NCI-H526 (cell line): Measurements from ENCODE around the gene NIPSNAP3A.

Source experiments
- DNase-seq, 2 experiments: peaks; one replicate each; lab custom pipeline; 2025; lab: John Stamatoyannopoulos, UW

The NIPSNAP3A gene

DNA sequence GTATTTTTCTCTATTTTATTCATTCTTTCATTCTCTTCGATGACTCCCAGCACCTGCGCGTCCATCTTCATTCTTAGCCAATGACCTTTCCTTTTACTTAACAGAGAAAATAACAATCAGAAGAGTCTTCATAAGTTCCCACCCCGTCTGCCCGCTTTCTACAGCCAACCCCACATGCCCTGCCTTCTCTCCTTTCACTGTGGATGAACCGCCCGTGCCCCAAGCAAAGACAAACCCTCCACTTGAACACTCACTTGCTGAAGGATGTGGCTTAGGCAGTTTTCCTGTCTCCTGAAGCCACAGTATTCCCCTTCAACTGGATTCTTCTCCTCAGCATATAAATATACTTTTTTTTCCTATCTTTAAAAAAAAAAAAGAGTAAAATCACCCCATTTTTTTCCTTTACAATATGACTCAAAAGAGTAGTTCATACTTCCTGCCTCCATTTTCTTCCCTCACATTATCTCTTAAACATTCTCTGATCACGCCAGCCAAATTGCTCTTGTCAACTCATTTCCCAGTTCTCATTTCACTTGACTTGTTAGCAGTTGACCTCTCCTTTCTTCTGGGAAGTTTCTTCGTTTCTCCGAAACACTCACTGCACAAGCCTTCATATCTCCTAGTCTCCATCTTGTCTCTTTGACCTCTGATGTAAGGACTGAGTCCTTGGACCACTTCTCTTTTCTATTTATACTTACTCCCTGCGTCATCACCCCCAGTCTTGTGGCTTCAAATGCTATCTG, 27.5 kb downstream of the NIPSNAP3A start:
- no peak for DNase-seq

DNA sequence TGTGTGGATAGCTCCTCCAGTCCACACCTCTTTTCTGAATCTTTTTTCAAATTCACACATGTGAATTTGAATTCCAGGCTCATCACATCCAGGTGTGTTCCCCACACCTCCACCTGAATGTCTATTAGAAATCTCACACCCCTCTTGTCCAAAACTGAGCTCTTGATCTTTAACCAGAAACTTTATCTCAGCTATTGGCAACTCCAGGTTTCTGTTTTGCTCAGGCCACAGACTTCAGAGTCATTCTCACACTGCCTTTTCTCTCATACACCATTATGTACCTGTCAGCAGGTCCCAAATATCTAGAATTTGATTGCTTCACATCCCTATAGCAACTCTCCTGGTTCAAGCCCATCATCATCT, 28.1 kb downstream of the NIPSNAP3A start:
- no peak for DNase-seq

DNA sequence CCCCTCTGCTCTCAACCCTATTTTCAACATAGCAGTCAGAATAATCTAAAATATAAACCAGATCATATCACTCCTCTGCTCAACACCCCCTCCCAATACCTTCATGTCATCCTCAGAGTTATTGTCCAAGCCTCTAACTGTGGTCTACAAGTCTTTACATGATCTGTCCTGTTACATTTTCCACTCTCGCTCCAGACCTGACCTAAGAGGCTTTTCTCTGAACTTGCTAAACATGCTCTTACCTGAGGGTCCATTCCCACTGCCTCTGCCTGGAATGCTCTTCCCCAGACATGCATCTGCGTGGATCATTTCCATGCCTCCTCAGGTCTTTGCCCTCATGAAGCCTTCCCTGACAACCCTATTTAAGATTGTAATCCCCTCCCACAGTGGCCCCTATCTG, 28.5 kb downstream of the NIPSNAP3A start:
- DNase-seq, result no peak

DNA sequence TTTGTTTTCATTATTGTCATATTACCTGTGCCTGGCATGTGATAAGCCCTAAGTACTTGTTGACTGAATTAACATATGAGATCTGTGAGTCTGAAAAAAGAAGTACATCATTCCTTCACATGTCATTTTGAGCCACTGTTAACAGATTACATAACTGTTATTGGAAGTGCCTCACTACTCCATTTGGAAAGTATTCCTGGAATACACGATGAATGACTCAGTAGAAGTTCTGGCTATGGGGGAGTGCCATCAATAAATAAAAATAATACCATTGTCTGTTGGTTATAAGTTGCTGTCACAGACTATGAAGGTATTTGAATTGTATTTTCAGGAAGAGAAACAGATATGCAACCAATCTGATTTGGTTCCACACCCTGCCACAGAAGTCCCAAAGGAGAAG, 29.3 kb downstream of the NIPSNAP3A start:
- no peak for DNase-seq

DNA sequence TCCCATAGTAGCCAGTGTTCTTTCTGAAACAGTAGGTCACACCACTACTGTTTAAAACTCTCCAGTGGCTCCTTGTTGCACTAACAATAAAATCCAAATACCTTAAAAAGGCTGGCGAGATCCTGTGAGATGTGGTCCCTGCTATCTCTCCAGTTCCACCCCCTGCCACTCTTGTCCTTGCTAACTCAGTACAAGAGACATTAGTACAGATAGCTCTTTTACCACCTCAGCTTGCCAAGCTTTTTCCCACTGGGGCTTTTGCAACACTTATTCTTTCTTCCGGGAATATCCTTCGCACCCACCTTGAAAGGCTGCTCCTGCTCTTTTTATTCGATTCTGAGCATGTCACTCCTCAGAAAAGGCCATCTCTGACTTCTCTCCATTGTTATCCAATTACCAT, 31.3 kb downstream of the NIPSNAP3A start:
- no peak for DNase-seq

DNA sequence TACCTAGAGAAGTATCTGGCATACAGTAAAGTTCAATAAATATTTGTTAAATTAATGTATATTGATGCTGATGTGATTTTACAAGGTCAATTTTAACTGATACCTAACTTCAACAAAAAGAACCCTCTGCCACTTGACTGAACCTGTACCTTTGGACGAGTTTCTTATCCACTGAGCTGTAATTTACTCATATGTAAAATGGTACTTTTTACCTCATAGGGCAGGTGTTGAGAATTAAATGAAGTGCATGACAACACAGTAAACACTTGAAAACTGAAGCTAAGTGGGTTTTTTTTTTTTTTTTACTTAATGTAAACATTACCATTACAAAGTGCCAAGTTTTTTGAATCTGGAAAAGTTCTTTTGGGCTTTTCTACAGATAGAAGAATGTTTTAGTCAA, 31.9 kb downstream of the NIPSNAP3A start:
- no peak for DNase-seq

DNA sequence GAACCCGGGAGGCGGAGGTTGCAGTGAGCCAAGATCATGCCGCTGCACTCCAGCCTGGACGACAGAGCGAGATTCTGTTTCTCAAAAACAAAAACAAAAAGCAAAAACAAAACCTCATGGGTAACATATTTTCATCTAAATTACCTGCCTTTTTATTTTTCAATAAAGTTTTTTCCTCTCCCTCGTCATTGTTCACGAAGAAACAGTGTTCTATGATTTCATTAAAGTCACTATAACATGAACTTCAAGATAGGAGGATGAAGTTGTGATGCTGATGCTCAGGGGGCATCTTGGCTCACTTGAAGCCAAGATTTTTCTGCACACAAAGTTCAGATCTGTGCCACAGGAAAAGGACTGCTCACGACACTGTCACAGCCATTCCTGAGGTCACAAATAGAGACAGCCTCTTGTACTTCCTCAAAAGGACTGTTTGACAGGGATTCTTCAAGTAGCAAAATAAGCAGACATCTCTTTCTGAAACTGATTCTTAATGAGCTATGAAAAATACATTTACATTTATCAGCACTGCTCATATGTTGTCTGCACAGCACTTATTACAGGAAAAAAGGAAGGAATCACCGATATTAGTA, 32.6 kb downstream of the NIPSNAP3A start:
- no peak for DNase-seq

DNA sequence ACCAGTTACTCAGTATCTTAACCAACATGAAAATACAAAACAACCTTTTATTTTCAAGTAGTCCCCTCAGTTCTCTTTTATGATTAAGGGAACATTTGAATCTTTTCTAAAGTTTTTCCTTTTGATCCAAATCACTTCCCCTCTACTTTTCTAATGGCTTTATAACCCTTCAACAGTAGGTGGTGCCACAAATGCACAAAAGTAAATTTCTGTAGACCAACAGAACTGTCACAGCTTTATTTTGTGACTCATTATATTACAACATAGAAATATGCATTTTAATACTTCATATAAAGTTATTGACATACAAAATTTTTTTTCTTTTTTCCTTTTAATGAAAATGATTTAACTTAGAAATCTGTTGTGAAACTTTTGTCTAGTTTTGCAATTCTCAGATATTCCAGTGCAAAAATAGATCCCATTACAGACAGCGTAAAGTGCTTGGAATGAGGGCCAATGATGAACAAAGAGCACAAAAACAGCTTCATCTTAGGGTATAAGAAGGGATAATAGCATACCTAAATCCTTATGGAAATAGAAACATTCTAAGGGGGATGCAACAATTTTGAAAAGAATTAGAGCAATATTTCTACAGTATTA, 33.4 kb downstream of the NIPSNAP3A start:
- DNase-seq, result peak in 1 of 2 experiments; percentile 19

DNA sequence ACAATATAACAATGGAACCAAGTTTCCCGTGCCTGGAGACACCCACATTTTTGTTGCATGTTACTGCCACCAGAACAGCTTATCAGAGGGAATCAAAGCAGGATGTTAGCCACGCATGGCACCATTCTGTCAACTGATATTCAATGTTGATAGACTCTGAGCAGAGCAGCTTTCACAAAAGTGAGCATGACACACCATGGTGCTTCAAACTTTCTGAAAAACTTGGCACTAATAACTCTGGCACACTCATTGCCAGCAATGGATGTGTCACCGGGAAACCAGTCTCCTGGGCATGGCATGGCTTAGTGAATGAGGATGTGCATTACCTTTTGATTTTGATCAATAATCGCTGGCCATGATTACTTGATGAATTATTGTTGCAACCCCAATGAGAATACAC, 36.1 kb downstream of the NIPSNAP3A start:
- no peak for DNase-seq

DNA sequence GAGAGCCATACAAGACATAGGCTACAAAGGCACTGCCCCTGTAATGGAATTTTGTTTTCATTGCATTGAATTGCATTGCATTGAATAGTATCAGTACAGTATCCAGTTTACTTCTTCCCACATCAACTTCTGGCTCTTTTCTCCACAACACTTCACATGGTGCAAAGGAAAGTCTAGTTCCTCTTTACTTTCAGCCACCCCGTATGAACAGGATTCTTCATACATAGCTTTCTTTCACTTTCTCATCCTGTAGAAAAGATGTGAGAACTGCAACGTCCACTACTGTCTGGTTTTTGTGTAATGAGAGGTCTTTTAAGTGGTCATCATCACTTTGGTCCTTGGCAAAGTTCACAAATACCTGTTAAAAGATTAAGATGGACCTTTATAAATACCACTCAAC, 36.6 kb downstream of the NIPSNAP3A start:
- DNase-seq, result no peak

DNA sequence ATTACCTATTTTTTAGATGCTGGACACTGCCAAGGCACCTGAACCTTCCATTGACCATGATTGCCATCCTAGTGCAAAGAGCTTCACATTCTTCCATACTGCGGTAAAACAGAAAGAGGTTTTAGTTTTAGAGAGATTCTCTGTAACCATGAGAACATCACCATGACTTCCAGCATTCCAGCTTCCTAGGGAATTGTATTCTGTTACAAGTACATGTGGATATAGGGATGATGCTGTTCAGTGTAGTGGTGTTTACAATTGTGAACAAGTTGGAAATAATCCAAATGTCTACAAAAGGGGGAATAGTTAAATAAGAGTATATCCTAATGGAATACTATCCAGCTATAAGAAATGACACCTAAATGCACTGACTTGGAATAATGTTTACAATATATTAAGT, 38.8 kb downstream of the NIPSNAP3A start:
- no peak for DNase-seq

DNA sequence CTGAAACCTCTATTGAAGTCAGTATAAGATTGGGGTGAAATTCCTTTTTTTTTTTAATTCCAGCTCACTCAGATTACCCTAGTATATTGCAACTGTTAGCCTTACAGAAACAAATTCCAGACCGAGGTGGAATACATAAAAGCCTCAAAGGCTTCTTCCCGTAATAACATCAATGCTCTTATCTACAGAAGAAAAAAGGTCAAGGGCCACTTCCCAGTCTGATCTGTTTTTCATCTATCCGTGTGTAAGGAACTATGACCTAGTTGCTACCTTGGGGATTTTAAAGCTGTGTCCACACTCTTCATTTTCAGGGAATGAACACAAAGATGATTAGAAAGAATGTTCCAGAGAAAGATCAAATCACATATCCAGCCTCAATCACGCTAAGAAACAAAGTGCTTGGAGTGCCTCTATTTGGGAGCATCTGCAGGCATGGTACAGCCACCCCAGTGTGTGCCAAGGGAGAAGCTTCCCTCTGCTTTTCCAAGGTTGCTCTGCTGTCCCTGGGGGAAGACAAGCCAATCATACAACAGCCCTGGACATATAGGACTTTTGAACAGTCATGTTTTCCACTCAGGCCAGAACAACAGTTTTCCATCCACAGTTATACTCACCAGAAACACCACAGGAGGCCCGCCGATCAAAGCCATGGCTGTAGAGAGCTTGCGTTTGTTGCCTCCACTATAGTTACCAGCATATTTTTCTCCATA, 40.0 kb downstream of the NIPSNAP3A start:
- DNase-seq, result no peak

DNA sequence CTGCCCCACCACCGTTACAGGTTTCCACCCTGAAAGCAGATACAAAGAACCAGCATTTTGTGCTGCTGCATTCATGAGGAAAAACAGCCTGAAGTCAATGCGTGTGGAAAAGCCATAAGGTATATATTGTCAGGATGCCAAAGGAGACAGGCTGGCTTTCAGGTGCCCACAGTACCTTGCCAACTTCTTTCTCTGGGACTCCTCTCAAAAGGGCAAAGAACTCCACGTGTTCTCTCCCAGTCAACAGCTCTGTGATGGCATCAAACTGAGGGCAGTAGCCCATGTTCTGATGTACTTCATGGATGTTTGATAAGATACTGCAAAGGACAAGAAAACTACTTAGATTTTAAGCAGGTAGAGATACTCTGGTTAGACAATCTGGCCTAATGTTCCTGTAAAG, 40.8 kb downstream of the NIPSNAP3A start:
- no peak for DNase-seq

DNA sequence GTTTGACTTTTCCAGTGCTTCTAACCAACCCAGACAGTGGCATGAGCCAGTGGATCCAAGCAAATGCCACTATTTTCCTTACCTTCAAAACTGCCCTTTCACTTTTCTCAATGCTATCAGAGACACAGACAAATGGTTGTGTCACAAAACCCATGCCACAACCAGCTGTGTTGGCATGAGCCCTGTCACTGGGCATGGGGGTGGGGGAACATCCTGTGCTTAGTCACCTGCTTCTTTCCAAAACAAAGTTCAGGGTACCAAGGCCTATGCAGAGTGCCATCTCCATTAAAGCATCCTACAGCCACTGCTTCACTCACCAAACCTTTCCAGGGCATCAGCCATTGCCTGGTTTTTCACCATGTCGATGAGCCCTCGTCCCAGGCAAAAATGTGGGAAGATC, 46.6 kb downstream of the NIPSNAP3A start:
- no peak for DNase-seq

DNA sequence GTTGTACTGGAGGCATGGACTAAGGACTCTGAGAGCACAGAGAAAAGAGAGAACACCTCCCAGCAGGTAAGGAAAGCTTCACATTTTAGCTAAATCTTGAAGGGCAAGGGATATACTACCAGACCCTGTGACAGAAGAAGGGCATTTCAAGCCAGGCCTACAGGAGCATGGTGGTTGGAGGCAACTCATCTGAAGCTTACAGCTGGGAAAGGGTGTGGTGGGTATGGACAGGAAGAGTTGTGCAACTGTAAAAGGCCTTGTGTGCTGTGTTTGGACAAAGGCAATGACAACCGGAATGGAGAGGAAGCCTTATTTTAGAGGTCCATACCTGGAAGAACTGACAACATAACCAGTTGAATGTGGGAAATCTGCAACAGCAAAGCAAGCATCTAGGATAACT, 47.6 kb downstream of the NIPSNAP3A start:
- DNase-seq, result no peak

DNA sequence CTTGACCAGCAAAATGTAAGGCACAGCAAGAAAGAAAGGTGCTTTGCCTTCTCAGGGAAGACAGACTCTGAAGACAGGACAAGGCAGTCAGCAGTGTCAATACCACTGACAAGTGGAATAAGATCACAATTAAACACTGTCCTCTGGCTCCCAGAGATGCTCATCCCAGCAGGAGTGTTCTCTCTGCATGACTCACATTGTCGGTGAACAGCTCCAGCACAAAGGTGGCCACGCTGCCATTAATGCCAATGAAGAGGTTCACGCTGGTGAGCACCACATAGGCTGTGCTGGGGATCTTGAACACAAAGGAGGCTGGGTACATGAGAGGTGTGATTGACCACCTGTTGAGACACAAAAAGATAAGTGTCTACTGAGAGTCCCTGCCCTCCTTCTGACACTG, 48.4 kb downstream of the NIPSNAP3A start:
- DNase-seq, result no peak

DNA sequence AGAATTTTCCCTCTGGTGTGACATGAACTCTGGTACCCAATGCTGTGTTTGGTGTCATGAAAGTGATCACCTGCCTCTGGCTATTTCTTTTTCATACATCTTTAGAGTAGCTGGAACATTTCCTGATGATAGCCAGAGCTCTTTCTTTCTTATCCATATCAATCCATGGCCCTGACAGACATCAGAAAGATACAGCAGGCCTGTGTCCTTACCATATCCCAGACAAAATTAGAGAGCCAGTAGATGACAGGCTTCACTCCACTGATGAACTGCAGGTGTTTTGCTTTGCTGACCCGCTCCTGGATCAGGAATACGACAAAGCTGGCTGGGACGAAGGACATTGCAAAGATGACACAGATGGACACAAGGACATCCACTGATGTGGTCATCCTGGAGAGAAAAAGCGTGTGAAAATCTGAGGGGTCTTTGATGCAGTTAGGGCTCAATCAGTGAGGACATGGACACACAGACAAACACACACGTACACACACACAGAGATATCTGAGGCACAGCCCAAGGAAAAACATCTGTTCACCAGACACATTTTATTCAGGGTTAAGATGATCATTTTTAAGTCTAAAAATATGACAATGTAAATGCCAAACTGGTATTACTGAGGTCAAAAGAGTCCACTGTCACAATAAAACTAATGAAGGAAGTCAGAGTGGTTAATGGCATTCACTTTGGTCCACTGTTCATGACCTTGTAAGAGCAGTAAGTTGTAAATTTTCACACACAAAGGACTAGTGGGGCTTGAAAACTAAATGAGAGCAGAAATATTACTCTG, 50.9 kb downstream of the NIPSNAP3A start:
- DNase-seq, result no peak

DNA sequence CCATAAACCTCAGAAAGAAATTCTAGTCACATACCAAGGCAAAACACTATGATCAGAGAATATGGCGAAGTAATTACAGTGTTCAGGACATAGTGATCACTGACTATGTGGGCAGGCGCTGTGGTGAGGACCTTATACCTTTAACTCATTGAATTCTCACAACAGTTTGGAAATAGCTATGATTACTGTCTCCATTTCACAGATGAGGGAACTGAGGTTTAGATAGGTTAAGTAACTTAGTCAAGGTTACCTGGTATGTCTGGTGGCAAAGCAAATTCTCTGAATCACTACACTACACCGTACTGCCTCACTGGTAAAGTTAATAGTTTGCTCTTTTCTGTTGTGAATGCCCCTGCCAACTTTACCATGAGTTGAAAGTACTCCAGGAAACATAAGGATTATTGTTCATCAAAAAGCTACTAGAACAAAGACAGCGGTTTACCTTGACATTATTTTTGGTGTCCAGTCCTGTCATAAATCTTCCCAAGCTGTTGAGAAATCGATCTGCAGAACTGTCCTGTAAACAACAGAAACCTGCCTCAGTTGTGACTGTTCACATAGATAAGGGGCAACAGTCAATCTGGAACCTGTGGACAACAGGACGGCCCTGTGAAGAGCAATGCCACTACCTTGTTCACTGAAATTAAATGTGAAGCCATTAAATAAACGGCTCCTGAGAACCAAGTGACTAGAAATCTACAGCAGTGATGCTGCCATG, 52.7 kb downstream of the NIPSNAP3A start:
- no peak for DNase-seq

DNA sequence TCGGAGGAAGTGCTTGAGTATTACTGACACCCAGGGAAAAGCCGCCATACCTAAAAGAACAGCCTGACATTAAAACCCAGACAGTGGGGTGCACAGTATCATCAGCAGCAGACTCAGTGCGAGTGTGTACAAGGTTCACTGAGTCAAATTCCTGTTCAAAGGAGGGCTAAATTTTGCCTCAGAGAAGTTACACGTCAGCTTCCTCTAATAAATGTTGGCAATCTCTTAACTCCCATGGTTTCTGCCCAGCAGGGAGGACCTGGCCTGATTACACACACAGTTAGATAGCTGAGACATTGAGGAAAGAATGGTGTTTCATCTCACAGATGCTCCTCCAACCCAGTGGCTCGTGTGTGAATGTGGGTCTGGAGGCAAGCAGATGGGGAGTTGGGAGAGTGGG, 54.6 kb downstream of the NIPSNAP3A start:
- DNase-seq, result no peak

DNA sequence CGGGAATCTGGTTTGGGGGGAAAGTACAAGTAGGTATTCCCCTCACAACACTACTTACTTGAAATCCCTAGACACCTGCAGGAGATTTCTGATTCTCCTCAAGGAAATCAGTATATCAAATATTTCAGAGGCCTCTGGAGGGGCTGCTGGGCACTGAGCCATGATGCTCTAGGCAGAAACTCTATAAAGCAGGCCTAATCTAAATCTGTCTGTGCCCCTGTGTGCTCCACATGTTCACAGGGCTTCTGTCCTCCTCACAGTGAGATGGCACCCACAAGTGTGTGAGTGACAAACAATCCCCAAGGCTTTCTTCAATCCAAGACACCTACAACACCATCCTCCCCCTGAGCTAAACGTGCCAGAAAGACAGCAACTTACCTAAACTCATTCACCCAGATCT, 55.4 kb downstream of the NIPSNAP3A start:
- no peak for DNase-seq

DNA sequence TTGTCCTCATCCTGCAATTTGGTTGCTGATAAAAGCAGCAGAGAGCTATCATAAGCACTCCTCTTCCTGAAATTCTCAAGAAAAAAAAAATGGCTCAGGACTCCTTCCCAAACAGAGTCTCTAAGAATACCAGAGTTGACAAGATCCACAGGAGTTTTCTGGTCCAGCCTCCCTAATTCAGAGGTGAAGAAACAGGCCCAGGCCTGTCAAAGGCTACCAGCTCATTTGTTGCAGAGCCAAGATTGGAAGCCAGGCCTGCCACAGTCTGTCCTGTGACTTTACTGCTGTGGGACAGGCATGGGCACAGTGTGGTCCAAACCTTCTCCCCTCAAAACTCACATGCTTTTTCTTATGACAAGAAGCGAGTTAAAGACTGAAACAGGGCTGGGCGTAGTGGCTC, 58.0 kb downstream of the NIPSNAP3A start:
- no peak for DNase-seq
